GM21423 (cell line): Measurements from ENCODE around the gene CALR3.
"Not testable (repeated sequence)": the region's sequence is repeated elsewhere in the genome, so short reads cannot be mapped to it uniquely, and the experiment has no call there.

Source experiments
- ATAC-seq: cut with Tn5 transposase; IDR thresholded peaks from one replicate; pipeline ENCODE4 v1.9.1; 2021; ENCODE audit warnings: mild to moderate bottlenecking, moderate library complexity; ENCODE audit not compliant: unreplicated experiment

The CALR3 gene

DNA sequence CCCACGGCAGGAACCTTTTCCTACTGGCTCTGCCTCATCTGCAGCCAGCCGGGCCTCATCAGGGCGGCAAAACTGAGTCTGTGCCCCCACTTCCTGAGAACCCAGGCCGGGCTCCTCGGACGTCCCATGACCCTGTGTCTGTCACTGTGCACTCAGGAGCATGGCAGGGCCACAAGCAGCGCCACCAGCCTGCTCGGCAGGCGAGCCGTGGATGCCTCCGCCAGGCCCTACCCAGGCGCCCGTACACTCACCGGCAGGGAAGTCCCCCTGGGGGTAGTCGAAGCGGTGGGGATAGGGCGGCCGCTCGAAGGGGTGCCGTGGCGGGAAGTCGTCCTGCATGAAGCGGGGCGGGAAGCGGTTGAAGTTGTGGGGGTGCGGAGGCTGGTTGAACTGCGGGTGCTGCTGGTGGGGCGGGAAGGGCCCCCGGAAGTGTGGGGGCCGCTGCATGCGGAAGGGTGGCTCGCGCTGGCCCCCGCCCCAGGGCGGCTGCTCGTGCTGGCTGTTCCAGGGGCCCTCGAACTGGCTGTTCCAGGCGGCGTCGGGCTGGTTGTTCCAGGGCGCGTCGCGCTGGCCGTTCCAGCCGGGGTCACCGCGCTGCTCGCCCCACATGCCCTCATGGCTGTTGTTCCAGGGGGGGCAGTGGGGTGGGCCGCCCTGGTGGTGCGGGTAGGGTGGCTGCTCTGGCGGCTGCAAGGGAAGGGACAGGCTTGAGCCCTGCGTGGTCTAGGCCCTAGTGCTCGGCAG, 29.2 kb upstream of the CALR3 start:
- ATAC-seq, result no peak

DNA sequence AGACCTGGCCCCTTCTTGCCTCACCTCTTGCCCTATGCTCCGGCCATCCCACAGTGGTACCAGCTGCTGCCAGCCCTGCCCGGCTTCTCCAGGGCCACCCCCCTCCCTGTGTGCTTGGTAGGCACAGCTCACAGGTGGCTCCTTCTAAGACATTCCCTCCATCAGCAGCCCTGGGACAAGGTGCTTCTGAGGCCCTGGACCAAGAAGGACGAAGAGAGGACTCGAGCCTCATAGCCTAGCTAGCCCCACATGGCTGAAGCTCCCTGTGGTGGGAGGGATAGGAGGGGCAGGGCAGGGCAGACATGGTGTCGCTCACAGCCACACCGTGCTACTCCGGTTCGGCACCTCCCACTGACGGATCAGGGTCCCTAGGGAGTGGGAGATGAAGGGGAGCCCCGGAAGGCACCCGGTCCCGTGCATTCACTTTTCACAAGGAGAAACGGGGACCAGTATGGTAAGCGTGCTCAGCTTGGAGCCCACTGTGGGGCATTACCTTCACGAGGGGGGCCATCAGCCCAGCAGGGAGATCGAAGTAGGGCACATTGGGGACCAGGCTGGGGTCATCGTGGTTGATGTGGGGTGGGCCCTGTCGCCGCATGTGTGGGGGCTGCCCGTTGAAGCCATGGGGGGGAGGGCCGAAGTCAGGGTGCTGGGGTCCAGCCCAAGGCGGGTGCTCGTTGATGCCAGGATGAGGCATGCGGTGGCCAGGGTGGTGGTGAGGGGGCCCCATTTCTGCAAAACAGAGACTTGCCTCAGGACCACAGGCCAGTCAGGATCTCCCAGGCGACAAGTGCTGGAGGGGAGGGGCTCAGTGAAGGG, 26.8 kb upstream of the CALR3 start:
- no peak for ATAC-seq

- no peak for ATAC-seq
These were observed 25.8 kb upstream of the CALR3 start for GRCh38 chr19:16521715-16522289.

DNA sequence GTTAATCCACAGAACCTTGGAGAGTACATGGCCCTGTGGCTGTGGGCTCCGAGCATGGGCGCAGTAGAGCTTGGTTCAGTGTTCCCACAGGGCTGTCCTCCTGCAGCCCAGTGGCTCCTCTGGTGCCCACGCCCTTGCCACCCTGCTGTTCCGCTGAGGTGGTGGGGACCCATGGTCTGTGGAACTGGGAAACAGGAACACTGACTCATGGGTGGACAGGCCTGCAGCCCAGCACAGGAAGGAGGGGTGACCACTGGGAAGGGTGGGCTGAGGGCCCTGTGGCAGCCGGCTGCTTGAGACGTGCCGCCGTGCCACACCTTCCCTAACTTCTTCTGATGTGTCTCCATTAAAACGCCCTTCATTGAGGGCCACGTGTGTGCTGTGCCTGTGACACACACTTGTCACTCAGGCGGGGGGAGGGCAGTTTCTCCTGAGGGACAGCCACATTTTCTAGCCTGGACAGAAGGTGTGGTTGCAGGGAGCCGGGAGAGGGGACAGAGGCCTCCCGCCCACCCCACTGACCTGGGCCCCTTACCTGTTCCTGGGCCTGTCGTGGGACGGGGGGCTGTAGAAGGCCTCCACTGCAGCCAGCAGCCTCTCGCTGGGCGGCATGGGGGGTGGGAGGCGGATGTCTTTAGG, 25.1 kb upstream of the CALR3 start:
- ATAC-seq, result no peak

DNA sequence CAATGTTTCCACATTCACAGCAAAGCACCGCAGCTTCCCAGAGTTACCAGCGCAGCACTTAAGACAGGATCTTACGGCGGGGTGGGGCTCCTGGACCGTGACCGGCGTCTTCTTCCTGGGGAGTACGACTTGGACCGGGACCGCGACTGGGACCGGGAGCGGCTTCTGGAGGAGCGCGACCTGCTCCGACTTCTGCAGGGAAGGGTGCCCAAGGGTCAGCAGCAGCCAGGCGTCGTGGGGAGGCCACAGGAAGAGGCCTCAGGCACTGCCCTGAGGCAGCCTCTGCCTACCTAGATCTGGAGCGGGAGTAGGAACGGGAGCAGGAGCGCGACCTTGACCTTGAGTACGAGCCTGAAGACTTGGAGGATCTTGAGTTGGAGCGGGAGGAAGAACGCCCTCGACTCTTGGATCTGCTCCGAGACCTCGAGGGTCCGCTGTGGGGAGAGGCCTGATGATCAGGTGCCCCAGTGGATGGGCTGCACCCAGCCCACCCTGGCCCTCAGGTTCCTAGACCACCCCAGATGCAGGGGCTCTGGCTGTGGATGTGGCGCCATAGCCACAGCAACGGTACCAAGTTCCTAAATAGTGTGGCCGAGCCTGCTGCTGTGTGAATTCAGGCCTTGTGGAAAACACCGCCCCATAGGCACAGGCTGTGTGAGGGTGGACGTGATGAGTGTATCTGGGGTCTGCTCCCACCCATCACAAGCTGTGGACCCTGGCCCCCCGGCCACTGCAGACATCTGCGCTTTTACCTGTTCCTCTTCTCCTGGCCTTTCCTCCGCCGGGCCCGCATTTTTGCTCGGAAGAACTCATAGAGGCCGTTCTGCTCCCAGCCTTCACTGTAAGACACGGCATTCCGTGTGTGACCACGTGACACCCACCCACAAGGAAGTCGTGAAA, 24.4 kb upstream of the CALR3 start:
- ATAC-seq, result no peak

- no peak for ATAC-seq
These were observed 23.3 kb upstream of the CALR3 start for GRCh38 chr19:16519230-16519687.

GRCh38 chr19:16518483-16519229, 22.7 kb upstream of the CALR3 start:
- ATAC-seq, result no peak

GRCh38 chr19:16518061-16518460, 22.1 kb upstream of the CALR3 start:
- no peak for ATAC-seq

DNA sequence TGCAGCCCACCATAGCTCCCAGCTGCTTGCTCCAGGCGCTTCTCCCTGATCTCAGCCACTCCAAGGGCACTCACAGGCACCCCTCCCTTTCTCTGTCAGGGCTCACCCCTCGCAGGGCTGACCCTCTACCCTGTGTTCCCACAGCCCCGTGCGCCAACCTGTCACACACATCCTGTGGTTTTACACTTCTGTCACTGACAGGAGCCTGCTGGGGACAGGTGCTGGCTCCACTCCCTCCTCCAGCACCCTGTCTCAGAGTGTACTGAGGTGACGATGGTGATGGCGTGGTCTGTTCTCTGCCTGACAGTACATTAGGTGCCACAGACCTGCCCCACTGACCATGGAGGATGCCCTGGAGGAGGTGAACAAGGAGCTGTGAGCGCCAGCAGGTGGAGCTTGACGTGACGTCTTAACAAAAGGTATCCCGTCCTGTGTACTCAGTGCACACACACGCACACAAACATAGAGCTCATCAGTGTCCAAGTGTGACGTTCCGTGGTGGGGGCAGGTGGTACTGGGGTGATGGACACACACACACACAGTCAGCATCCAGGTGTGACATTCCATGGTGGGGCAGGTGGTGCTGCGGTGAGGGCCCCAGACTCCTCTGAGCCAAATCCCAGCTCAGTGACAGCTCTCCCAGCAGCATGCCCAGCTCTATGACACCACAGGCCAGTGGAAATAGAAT, 21.1 kb upstream of the CALR3 start:
- ATAC-seq, result no peak

- ATAC-seq, result no peak
These were observed 20.4 kb upstream of the CALR3 start for GRCh38 chr19:16516381-16516780.

DNA sequence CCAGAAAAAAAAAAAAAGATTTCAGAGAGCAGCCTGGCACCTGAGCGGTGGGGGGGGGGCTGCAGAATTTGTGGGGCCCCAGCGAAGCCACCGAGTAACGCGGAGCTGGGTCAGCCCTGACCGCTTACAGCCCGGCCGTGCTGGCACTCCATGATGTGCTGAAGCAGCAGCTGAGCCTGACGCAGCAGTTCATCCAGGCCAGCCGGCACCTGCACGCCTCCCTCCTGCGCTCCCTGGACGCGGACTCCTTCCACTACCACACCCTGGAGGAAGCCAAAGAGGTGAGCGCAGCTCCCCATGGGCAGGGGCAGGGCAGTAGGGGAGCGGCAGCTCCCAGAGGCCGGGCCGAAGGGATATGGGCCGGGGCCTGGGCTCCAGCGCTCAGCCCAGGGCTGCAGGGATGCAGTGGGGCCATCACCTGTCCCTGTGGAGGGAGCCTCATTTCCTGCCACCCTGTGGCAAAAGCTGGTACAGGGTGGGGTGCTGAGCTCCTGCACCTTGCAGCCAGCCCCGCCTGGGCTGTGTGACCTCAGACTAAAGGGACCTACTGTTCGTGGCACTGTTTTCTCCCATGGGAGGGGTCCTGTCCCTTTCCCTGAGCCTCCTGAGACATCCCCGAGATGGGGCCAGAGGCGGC, 18.5 kb upstream of the CALR3 start:
- no peak for ATAC-seq

- ATAC-seq, result not testable (repeated sequence)
These were observed 16.6 kb upstream of the CALR3 start for GRCh38 chr19:16512611-16513010.

DNA sequence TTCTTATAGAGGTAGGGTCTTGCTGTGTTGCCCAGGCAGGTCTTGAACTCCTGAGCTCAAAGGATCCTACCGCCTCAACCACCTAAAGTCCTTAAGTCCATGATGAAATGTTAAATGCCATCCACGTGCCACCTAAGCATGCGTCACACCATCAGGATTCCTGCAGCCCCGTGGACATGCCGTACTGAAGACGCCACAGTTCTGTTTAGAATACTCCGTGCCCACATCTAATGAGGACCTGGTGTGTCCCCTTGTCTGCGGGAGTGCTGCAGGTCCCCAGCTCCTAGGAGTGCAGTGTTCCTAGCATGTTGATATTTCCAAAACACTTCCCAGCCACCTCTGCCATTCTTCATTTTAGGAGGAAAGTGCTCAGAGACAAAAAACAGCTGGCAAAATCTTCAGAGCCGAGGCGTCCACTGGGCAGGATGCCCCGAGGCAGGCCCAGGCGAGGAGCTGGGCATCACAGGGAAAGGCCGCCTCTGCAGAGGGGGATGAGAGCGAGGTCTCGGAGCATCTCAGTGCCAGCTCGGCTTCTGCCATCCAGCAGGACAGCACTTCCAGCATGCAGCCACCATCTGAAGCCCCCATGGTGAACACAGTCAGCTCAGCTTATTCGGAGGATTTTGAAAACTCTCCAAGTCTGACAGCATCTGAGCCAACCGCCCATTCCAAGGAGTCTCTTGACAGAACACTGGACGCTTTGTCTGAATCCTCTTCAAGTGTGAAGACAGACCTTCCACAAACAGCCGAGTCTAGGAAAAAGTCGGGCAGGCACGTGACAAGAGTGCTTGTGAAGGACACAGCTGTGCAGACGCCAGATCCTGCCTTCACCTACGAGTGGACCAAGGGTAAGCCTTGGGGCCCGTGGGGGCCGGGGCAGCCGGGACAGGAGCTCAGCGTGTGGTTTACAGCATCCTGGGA, 13.4 kb upstream of the CALR3 start:
- ATAC-seq, result no peak

DNA sequence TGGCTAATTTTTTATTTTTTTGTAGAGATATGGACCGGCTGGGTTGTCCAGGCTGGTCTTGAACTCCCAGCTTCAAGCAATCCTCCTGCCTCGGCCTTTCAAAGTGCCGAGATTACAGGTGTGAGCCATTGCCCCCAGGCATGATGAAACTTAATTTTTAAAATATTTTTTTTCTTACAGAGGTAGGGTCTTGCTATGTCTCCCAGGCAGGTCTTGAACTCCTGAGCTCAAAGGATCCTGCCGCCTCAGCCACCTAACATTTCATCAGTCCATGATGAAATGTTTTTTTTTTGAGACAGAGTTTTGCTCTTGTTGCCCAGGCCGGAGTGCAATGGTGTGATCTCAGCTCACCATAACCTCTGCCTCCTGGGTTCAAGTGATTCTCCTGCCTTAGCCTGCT, 12.6 kb upstream of the CALR3 start:
- ATAC-seq, result no peak

- no peak for ATAC-seq
These were observed 11.0 kb upstream of the CALR3 start for GRCh38 chr19:16506961-16507360.

GRCh38 chr19:16506161-16506560, 10.2 kb upstream of the CALR3 start:
- not testable (repeated sequence) for ATAC-seq

GRCh38 chr19:16504271-16504670, 8.3 kb upstream of the CALR3 start:
- no peak for ATAC-seq

DNA sequence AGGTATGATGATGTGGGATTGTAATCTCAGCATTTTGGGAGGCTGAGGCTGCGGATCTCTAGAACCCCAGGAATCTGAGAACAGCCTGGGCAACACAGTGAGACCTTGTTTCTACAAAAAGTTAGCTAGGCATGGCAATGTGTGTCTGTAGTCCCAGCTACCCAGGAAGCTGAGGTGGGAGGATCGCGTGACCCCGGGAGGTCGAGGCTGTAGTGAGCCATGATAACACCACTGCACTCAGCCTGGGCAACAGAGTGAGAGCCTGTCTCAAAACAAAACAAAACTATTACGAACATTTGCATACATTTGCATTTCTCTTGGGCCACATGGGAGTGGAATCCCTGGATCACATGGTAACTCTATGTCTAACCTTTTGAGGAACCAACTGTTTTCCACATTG, 1.9 kb upstream of the CALR3 start:
- no peak for ATAC-seq
